ENCODE measurements around the gene CALN1.

The CALN1 gene

GRCh38 chr7:72335561-72336381 is 76.4 kb downstream of the CALN1 start:
- Mint-ChIP-seq H3K36me3 (ENCODE audit: insufficient read depth) (peaks cover 3% of the 10 kb centered on the region), H3K4me1 (no peaks in the 10 kb centered on the region), H3K27me3 (peaks cover 12% of the 10 kb centered on the region), H3K27ac (ENCODE audit: low read depth) (no peak overlapping the region), H3K9me3 (peaks cover 9% of the 10 kb centered on the region), H3K4me3 (no peak overlapping the region)
- ATAC-seq (replicated peaks; ENCODE audit: extremely low read depth, poor library complexity, severe bottlenecking) (no peak), DNase-seq (ENCODE audit: low spot score in 2 of 2) (no peak)

DNA sequence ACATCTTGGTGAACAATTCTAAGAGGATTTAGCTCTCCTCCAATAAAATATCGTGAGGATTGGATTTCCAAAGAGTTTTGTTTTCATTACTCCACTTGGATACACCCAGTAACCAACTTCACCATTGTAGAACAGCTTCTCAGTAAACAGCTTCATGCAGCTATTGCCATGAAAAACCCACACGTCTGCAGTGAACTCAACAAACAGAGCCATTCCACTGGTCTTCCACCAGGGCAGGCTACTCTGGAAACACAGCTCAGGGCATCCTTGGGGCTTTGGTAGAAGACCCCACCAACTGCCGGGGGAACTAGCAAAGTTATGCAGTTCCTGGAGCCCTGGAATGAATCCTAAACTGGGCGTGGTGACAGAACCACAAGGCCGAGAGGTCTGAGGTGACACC is 77.4 kb downstream of the CALN1 start:
- ATAC-seq (replicated peaks; ENCODE audit: extremely low read depth, poor library complexity, severe bottlenecking) (no peak), DNase-seq (ENCODE audit: low spot score in 2 of 2) (no peak)
- Mint-ChIP-seq H3K27ac (ENCODE audit: low read depth) (no peak overlapping the region), H3K4me1 (no peaks in the 10 kb centered on the region), H3K36me3 (ENCODE audit: insufficient read depth) (peaks cover 3% of the 10 kb centered on the region), H3K4me3 (no peak overlapping the region), H3K9me3 (peaks cover 5% of the 10 kb centered on the region), H3K27me3 (peaks cover 12% of the 10 kb centered on the region)

- Mint-ChIP-seq H3K36me3 (ENCODE audit: insufficient read depth) (peaks cover 3% of the 10 kb centered on the region), H3K4me1 (no peaks in the 10 kb centered on the region), H3K9me3 (peaks cover 5% of the 10 kb centered on the region), H3K4me3 (no peak overlapping the region), H3K27me3 (peaks cover 12% of the 10 kb centered on the region), H3K27ac (ENCODE audit: low read depth) (no peak overlapping the region)
- ATAC-seq (replicated peaks; ENCODE audit: extremely low read depth, poor library complexity, severe bottlenecking), result no peak
- DNase-seq (ENCODE audit: low spot score in 2 of 2), result no peak
These were observed 78.1 kb downstream of the CALN1 start for GRCh38 chr7:72334066-72334465.

GRCh38 chr7:72326811-72327210 is 85.3 kb downstream of the CALN1 start:
- no peaks in the 10 kb centered on the region for H3K9me3 Mint-ChIP-seq
- no peak for ATAC-seq (replicated peaks; ENCODE audit: extremely low read depth, poor library complexity, severe bottlenecking)
- H3K4me3 Mint-ChIP-seq, result no peak overlapping the region
- no peaks in the 10 kb centered on the region for H3K36me3 Mint-ChIP-seq (ENCODE audit: insufficient read depth)
- no peaks in the 10 kb centered on the region for H3K27me3 Mint-ChIP-seq
- no peak for DNase-seq (ENCODE audit: low spot score in 2 of 2)
- H3K27ac Mint-ChIP-seq (ENCODE audit: low read depth), result no peak overlapping the region
- H3K4me1 Mint-ChIP-seq, result no peaks in the 10 kb centered on the region

GRCh38 chr7:72326365-72326764 is 85.8 kb downstream of the CALN1 start:
- Mint-ChIP-seq H3K4me3 (no peak overlapping the region), H3K36me3 (ENCODE audit: insufficient read depth) (no peaks in the 10 kb centered on the region), H3K9me3 (no peaks in the 10 kb centered on the region), H3K27me3 (no peaks in the 10 kb centered on the region), H3K27ac (ENCODE audit: low read depth) (no peak overlapping the region), H3K4me1 (no peaks in the 10 kb centered on the region)
- ATAC-seq (replicated peaks; ENCODE audit: extremely low read depth, poor library complexity, severe bottlenecking), result no peak
- DNase-seq (ENCODE audit: low spot score in 2 of 2), result no peak

DNA sequence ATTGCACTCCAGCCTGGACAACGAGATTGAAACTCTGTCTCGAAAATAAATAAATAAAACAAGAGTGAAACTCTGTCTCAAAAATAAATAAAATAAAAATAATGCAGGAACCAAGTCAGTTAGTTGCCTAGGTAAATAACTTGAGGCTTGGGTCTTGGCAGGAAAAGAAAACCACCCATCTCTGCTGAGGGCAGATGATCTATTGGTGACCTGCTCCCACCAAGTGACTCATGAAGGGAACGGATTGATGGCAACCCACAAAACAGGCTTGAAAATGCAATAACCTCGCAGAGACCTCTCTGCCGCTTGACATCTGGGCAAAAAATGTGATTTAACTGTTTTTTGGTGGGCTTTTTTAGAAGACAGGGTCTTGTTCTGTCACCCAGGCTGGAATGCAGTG is 86.6 kb downstream of the CALN1 start:
- Mint-ChIP-seq H3K4me3 (no peak overlapping the region), H3K4me1 (no peaks in the 10 kb centered on the region), H3K9me3 (no peaks in the 10 kb centered on the region)

GRCh38 chr7:72321637-72322036 is 90.5 kb downstream of the CALN1 start:
- Mint-ChIP-seq H3K27me3 (no peaks in the 10 kb centered on the region), H3K9me3 (no peaks in the 10 kb centered on the region), H3K36me3 (ENCODE audit: insufficient read depth) (no peaks in the 10 kb centered on the region), H3K27ac (ENCODE audit: low read depth) (no peak overlapping the region), H3K4me1 (no peaks in the 10 kb centered on the region), H3K4me3 (no peak overlapping the region)
- DNase-seq (ENCODE audit: low spot score in 2 of 2), result no peak
- ATAC-seq (replicated peaks; ENCODE audit: extremely low read depth, poor library complexity, severe bottlenecking), result no peak

More for the DNA sequence above, 86.6 kb downstream of the CALN1 start:
- Mint-ChIP-seq H3K36me3 (ENCODE audit: insufficient read depth) (no peaks in the 10 kb centered on the region), H3K27ac (ENCODE audit: low read depth) (no peak overlapping the region), H3K27me3 (no peaks in the 10 kb centered on the region)
- ATAC-seq (replicated peaks; ENCODE audit: extremely low read depth, poor library complexity, severe bottlenecking) (no peak), DNase-seq (ENCODE audit: low spot score in 2 of 2) (no peak)

- Mint-ChIP-seq H3K4me3 (no peak overlapping the region), H3K27ac (ENCODE audit: low read depth) (no peak overlapping the region)
- no peak for ATAC-seq (replicated peaks; ENCODE audit: extremely low read depth, poor library complexity, severe bottlenecking)
These were observed 91.1 kb downstream of the CALN1 start for GRCh38 chr7:72321081-72321480.

DNA sequence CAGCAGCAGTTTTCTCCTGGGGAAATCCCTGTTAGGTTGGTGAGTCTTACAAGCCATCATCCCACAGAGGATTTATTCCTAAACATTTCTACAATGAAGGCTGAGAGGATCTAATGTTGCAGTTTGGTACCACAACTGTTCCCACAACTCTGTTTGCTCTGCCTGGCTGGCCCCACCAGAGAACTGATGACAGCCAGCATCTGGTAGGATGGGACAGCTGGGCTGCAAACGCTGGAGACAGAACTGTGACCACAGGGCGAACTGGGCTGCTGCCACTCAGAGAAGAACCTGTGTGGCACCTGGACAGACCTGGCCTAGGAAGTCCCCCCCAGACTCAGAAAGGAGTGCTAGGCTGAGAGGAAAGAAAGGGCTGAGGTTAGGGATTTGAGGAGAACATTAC is 94.8 kb downstream of the CALN1 start:
- H3K27ac Mint-ChIP-seq (ENCODE audit: low read depth), result no peak overlapping the region

More at GRCh38 chr7:72321081-72321480, 91.1 kb downstream of the CALN1 start:
- H3K27me3 Mint-ChIP-seq, result no peaks in the 10 kb centered on the region
- no peaks in the 10 kb centered on the region for H3K9me3 Mint-ChIP-seq
- H3K4me1 Mint-ChIP-seq, result no peaks in the 10 kb centered on the region
- DNase-seq (ENCODE audit: low spot score in 2 of 2), result no peak
- H3K36me3 Mint-ChIP-seq (ENCODE audit: insufficient read depth), result no peaks in the 10 kb centered on the region

DNA sequence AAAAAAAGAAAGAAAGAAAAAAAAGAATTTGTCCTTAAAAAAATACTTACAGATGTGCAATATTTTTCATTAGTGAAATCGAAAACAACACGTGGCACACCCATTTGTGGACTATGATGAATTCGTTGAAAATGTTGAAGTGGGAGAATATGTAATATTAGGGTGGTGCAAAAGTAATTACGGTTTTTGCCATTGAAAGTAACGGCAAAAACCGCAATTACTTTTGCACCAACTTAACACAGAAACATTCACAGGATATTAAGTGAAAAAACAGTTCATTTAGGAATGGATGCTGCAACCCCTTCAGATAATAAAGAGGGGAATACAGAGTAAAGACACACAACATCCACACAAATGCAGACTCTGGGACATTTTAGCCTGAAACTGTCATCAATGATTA is 96.0 kb downstream of the CALN1 start:
- Mint-ChIP-seq H3K4me3 (no peak overlapping the region), H3K9me3 (no peaks in the 10 kb centered on the region), H3K4me1 (no peaks in the 10 kb centered on the region), H3K36me3 (ENCODE audit: insufficient read depth) (no peaks in the 10 kb centered on the region), H3K27ac (ENCODE audit: low read depth) (no peak overlapping the region), H3K27me3 (no peaks in the 10 kb centered on the region)
- ATAC-seq (replicated peaks; ENCODE audit: extremely low read depth, poor library complexity, severe bottlenecking) (no peak), DNase-seq (ENCODE audit: low spot score in 2 of 2) (no peak)

More for the DNA sequence above, 94.8 kb downstream of the CALN1 start:
- Mint-ChIP-seq H3K36me3 (ENCODE audit: insufficient read depth) (no peaks in the 10 kb centered on the region), H3K4me3 (no peak overlapping the region), H3K4me1 (no peaks in the 10 kb centered on the region), H3K9me3 (no peaks in the 10 kb centered on the region), H3K27me3 (no peaks in the 10 kb centered on the region)
- ATAC-seq (replicated peaks; ENCODE audit: extremely low read depth, poor library complexity, severe bottlenecking) (no peak), DNase-seq (ENCODE audit: low spot score in 2 of 2) (no peak)

DNA sequence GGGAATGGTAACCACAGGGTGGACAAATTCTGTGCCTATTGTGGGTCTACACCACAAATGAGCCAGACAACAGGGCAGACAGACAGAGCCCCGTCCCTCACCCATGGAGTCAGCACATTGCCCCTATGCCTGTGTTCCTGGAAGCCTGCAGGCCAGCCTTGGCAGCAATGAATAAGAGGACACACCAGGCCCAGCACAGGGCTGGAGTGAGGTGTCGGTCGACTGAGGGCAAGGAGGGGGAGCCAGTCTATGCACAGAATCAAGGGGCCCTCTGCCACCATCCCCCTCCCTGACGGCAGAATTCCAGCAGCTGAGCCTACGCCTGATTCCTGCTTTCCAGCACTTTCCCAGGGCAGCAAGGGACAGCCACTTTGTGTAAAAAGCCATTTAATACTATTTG is 98.2 kb downstream of the CALN1 start:
- no peaks in the 10 kb centered on the region for H3K9me3 Mint-ChIP-seq
- H3K36me3 Mint-ChIP-seq (ENCODE audit: insufficient read depth), result no peaks in the 10 kb centered on the region
- no peaks in the 10 kb centered on the region for H3K4me1 Mint-ChIP-seq
- no peaks in the 10 kb centered on the region for H3K27me3 Mint-ChIP-seq
- ATAC-seq (replicated peaks; ENCODE audit: extremely low read depth, poor library complexity, severe bottlenecking) (no peak), DNase-seq (ENCODE audit: low spot score in 2 of 2) (no peak)
- H3K27ac Mint-ChIP-seq (ENCODE audit: low read depth), result no peak overlapping the region
- H3K4me3 Mint-ChIP-seq, result no peak overlapping the region

DNA sequence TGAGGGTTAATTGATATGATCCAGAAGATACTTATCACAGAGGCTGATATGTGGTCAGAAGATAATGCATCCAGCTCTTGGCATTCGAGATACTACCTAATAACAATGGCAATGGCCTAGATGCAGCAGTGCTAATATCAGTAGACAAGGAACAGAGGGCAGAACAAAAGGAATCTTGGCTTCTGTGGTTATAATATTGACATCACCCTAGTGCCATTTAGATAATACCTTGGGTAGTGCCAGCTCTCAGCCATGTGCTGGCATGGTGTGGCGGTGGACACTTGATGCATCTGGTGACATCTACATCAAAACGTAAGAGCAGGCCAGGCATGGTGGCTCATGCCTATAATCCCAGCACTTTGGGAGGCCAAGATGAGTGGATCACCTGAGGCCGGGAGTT is 101.8 kb downstream of the CALN1 start:
- ATAC-seq (replicated peaks; ENCODE audit: extremely low read depth, poor library complexity, severe bottlenecking) (no peak), DNase-seq (ENCODE audit: low spot score in 2 of 2) (no peak)
- Mint-ChIP-seq H3K36me3 (ENCODE audit: insufficient read depth) (no peaks in the 10 kb centered on the region), H3K27me3 (no peaks in the 10 kb centered on the region), H3K4me1 (no peaks in the 10 kb centered on the region), H3K9me3 (no peaks in the 10 kb centered on the region), H3K27ac (ENCODE audit: low read depth) (no peak overlapping the region), H3K4me3 (no peak overlapping the region)

DNA sequence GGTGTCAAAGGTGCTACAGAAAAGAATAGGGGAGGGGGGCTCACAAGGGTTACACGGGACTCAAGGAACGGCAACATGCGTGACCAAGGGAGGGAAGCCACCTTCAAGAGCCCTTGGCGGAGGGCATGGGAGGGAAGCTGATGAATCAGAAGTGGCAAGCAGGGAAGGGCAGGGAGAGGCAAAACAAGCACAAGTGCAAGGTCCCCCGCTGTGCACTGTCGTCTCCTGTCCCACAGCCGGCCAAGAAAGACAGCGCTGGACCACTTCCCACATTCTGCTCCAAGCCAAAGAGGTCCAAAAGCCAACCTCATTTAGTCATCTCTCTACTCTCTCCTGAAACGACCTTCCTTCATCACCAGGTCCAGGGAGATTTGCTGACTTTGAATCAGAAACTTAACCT is 102.7 kb downstream of the CALN1 start:
- ATAC-seq (replicated peaks; ENCODE audit: extremely low read depth, poor library complexity, severe bottlenecking) (no peak), DNase-seq (ENCODE audit: low spot score in 2 of 2) (no peak)
- Mint-ChIP-seq H3K9me3 (no peaks in the 10 kb centered on the region), H3K27me3 (no peaks in the 10 kb centered on the region), H3K27ac (ENCODE audit: low read depth) (no peak overlapping the region), H3K4me3 (no peak overlapping the region), H3K36me3 (ENCODE audit: insufficient read depth) (no peaks in the 10 kb centered on the region), H3K4me1 (no peaks in the 10 kb centered on the region)
